ENCODE results near the gene EPS15. TPM values are rescaled to one million over a fixed set of nuclear protein-coding genes. Genes with fewer than 3 reads are reported as not detected.

Gene EPS15
- polyA plus RNA-seq, 1 of the 3 experiments (the other 2 are of a cell fraction), result 17.0 TPM

GRCh38 chr1:51311826-51312225, 207.2 kb downstream of the EPS15 start:
- ChIA-PET POLR2A (no interaction called here), CTCF (interaction anchor here (2.9 kb wide), 1 partner anchor 15 kb away, joined by 11 read pairs; no protein-coding TSS in a partner anchor)
- Histone ChIP-seq H4K20me1 (ENCODE audit: insufficient read depth) (no peaks in the 10 kb centered on the region), H3K4me2 (no peak overlapping the region), H3K9ac (no peak overlapping the region), H3F3A (replicated peaks; ENCODE audit: insufficient read depth) (no peaks in the 10 kb centered on the region), H2AFZ (ENCODE audit: low read depth) (no peak overlapping the region), H3K4me1 (ENCODE audit: control insufficient read depth in 1 of 2, insufficient read depth in 2 of 2, low read depth in 1 of 2, low read length in 1 of 2) (peaks cover 0 to 10% of the 10 kb centered on the region in 2 experiments; a peak in 3 of 4 replicates), H3K9me2 (no peaks in the 10 kb centered on the region), H3K27ac (ENCODE audit: low read depth in 2 of 2, low read length in 1 of 2) (no peak overlapping the region), H3K9me3 (no peaks in the 10 kb centered on the region), H3K4me3 (ENCODE audit: low read depth in 2 of 2, low read length in 1 of 2) (no peak overlapping the region), H3K79me2 (ENCODE audit: insufficient read depth) (no peaks in the 10 kb centered on the region), H3K27me3 (ENCODE audit: insufficient read depth) (no peaks in the 10 kb centered on the region), H3K36me3 (replicated peaks in 1 of 2; ENCODE audit: control insufficient read depth in 1 of 2, insufficient read depth in 2 of 2, low read length in 1 of 2) (no peaks in the 10 kb centered on the region)
- 93% methylated on average over 4 of the region's 5 CpGs for WGBS (ENCODE audit: low lambda C conversion rate)
- TF ChIP-seq RFX5 (IDR thresholded peaks at IDR 0.05; ENCODE audit: low read length), result no peak
- TF ChIP-seq RCOR1 (IDR thresholded peaks at IDR 0.05; ENCODE audit: low read length), result no peak
- DNase-seq, result no peak

- Histone ChIP-seq H3K4me2 (no peak overlapping the region), H3K27ac (ENCODE audit: low read depth in 2 of 2, low read length in 1 of 2) (no peak overlapping the region), H2AFZ (ENCODE audit: low read depth) (no peak overlapping the region), H3K9me3 (no peaks in the 10 kb centered on the region), H3K9ac (no peak overlapping the region), H3K36me3 (replicated peaks in 1 of 2; ENCODE audit: control insufficient read depth in 1 of 2, insufficient read depth in 2 of 2, low read length in 1 of 2) (no peaks in the 10 kb centered on the region), H3K79me2 (ENCODE audit: insufficient read depth) (no peaks in the 10 kb centered on the region), H3K9me2 (no peaks in the 10 kb centered on the region), H3F3A (replicated peaks; ENCODE audit: insufficient read depth) (no peaks in the 10 kb centered on the region), H3K27me3 (ENCODE audit: insufficient read depth) (no peaks in the 10 kb centered on the region), H3K4me3 (ENCODE audit: low read depth in 2 of 2, low read length in 1 of 2) (no peak overlapping the region), H3K4me1 (ENCODE audit: control insufficient read depth in 1 of 2, insufficient read depth in 2 of 2, low read depth in 1 of 2, low read length in 1 of 2) (peaks cover 0 to 10% of the 10 kb centered on the region in 2 experiments; a peak in 2 of 4 replicates), H4K20me1 (ENCODE audit: insufficient read depth) (no peaks in the 10 kb centered on the region)
- TF ChIP-seq NRF1 (IDR thresholded peaks at IDR 0.05; ENCODE audit: low read depth, low read length) (no peak), YY1 (IDR thresholded peaks at IDR 0.05; ENCODE audit: low read depth) (no peak), SMC3 (IDR thresholded peaks at IDR 0.05; ENCODE audit: low read depth, low read length) (no peak), RCOR1 (IDR thresholded peaks at IDR 0.05; ENCODE audit: low read length) (no peak), RFX5 (IDR thresholded peaks at IDR 0.05; ENCODE audit: low read length) (no peak), CTCF (IDR thresholded peaks at IDR 0.05) (no peak), TCF12 (IDR thresholded peaks at IDR 0.05) (no peak), SIN3A (IDR thresholded peaks at IDR 0.05; ENCODE audit: borderline replicate concordance, low read depth, low read length) (no peak), MAX (IDR thresholded peaks at IDR 0.05; ENCODE audit: low read depth) (no peak), ZBTB33 (IDR thresholded peaks at IDR 0.05; ENCODE audit: borderline replicate concordance, low read depth) (no peak)
- TF ChIP-seq, protein P1, sequence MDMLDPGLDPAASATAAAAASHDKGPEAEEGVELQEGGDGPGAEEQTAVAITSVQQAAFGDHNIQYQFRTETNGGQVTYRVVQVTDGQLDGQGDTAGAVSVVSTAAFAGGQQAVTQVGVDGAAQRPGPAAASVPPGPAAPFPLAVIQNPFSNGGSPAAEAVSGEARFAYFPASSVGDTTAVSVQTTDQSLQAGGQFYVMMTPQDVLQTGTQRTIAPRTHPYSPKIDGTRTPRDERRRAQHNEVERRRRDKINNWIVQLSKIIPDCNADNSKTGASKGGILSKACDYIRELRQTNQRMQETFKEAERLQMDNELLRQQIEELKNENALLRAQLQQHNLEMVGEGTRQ (IDR thresholded peaks at IDR 0.05; ENCODE audit: borderline replicate concordance, low read depth, low read length), result no peak
- TF ChIP-seq, protein P2, sequence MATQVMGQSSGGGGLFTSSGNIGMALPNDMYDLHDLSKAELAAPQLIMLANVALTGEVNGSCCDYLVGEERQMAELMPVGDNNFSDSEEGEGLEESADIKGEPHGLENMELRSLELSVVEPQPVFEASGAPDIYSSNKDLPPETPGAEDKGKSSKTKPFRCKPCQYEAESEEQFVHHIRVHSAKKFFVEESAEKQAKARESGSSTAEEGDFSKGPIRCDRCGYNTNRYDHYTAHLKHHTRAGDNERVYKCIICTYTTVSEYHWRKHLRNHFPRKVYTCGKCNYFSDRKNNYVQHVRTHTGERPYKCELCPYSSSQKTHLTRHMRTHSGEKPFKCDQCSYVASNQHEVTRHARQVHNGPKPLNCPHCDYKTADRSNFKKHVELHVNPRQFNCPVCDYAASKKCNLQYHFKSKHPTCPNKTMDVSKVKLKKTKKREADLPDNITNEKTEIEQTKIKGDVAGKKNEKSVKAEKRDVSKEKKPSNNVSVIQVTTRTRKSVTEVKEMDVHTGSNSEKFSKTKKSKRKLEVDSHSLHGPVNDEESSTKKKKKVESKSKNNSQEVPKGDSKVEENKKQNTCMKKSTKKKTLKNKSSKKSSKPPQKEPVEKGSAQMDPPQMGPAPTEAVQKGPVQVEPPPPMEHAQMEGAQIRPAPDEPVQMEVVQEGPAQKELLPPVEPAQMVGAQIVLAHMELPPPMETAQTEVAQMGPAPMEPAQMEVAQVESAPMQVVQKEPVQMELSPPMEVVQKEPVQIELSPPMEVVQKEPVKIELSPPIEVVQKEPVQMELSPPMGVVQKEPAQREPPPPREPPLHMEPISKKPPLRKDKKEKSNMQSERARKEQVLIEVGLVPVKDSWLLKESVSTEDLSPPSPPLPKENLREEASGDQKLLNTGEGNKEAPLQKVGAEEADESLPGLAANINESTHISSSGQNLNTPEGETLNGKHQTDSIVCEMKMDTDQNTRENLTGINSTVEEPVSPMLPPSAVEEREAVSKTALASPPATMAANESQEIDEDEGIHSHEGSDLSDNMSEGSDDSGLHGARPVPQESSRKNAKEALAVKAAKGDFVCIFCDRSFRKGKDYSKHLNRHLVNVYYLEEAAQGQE (IDR thresholded peaks at IDR 0.05; ENCODE audit: low read depth, low read length), result no peak
- POLR2A ChIA-PET, result no interaction called here
- DNase-seq, result no peak
- CTCF ChIA-PET, result interaction anchor here (2.9 kb wide), 1 partner anchor 15 kb away, joined by 11 read pairs; no protein-coding TSS in a partner anchor
- WGBS (ENCODE audit: low lambda C conversion rate), result 86% methylated on average over 9 of the region's 15 CpGs
Observed at GRCh38 chr1:51310871-51311613, 208.0 kb downstream of the EPS15 start.

Data from SK-N-SH (cell line).